Activated CD4-positive, alpha-beta T cell treated with anti-CD3 and anti-CD28 coated beads for 48 hours (primary cell): ENCODE measurements around the gene RERE.
"Not testable (repeated sequence)": the region's sequence is repeated elsewhere in the genome, so short reads cannot be mapped to it uniquely, and the experiment has no call there.

ENCODE experiments used
- DNase-seq: peaks from one replicate; pipeline ENCODE4 v3.0.0-alpha.2; 2020

Gene RERE

DNA sequence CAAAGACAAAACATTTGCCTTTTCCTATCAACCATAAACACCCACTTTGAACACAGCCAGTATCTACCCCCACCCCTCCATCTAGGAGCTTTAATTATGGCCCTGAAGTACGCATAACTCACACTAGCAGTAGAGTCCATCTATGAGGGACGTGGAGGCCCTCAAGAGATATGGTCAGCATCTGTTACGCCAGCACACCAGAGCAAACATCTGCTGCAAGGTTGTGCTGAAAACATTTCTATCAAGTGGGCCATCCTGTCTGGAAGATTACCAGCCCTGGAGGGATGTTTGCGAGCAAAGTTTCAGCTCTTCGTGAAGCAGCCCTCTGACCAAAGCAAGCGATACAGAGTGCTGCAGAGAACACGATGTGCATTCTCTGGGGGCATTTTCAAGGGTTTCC is 424.9 kb downstream of the RERE start:
- DNase-seq: no peak

DNA sequence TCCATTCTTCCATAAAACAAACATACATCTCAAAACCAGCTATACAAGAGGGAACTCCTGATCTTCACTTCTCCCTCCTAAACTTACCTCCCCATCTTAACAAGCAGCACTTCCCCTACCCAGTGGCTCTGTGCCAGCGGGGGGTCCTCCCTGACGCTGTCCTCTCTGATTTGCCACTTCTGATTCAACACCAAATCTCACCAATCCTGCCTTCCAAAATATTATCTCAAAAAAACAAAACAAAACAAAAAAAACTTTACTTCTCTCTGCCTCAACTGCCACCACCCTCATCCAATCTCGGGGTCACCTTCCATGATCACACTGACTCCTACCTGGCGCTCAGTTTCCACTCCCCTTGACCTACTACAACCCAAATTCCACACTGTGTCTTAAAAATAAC is 426.7 kb downstream of the RERE start:
- DNase-seq: no peak

DNA sequence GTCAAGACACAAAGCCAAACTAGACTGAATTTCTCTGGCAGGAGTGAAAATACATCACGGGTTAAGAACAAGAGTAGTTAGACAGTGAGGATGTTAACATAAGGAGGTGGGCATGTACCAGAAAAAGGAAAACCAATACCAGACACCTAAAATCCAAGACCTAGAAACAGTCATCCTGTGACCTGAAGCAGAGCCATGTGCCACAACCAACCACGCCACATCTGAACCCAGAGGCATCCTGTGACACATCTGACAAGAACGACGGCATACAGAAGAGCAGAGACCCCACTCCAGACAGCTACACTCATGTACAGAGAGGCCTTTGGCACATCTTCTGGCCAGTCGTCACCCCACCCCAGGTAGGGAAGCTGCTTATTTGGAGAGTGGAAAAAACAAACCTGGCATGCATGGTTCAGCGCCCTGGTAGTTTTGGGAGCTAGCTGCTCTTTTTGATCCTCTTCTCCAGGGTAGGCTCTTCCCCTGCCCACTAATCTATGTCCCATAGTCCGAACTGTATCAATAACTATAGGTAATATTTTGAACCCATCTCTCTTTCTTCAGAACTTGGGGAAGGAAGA is 427.4 kb downstream of the RERE start:
- DNase-seq: peak; percentile 47

DNA sequence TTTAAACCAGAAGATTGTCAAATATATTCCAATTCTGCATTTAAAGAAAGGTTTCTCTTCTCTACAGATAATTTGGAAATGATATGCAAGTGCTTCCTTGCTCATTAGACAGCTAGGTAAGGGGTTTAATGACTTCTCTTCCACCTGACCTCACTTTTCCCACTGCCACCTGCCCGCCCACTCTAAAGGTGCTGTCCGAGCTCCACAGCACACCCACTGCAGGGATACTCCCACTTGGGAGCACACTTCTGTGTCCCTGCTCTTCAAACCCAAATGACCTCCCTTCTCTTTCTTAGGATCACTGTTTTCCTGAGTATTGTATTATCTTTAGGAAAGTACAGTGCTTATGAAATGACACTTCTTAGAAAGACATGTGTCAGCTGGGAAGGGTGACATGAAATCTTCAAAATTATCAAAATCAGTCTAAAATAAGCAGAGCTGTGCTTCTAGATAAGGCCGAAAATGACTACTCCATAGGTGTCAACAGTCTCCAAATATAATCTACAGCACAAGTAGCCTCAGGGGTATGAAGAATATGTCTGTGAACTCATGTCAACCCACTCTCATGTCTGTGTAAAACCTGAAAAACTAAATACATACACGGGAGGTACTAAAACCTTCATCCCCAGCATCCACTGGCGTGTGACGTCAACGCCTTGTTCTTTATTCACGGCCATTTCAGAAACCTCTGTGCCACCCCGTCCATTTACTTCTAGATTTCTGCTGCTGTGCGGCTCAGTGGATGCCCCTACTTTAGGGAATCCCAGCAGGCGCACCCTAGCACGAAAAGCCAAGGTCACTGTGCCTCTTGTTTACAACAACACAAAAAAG is 428.5 kb downstream of the RERE start:
- no peak for DNase-seq

DNA sequence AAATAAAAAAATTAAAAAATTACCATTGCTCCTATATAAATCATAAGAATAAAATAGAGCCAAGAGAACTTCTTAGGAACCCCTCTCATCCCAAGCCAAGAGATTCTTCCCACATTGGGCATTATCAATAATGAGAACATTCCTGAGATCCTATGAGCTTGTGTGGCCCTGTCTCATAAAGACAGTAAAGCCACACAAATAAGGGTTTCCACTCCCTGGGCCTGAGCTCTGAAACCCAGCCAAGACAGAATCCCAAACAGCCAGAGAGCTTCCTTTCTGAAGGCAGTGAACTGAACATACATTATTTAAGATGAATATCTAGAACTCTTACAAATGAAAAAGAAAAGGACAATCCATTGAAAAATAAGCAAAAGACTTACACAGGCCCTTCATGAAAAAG is 431.2 kb downstream of the RERE start:
- no peak for DNase-seq

DNA sequence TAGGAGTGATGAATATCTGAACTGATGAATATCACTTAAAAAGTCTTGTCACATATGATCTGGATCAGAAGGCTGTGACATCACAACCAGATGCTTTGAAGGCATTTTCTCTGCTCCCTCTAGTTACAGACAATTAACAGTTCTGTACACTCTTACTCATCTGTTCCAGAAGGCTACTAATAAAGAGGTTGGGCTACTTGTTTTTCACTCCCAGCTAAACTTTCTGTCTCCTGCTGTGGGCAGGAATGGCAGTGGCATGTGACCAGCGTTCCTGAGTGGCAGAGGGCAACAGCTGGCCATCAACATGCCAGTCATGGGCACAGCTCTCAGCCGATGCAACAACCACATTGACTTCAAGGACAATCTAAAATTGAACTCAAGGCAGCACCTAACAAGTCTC is 432.9 kb downstream of the RERE start:
- DNase-seq: no peak

DNA sequence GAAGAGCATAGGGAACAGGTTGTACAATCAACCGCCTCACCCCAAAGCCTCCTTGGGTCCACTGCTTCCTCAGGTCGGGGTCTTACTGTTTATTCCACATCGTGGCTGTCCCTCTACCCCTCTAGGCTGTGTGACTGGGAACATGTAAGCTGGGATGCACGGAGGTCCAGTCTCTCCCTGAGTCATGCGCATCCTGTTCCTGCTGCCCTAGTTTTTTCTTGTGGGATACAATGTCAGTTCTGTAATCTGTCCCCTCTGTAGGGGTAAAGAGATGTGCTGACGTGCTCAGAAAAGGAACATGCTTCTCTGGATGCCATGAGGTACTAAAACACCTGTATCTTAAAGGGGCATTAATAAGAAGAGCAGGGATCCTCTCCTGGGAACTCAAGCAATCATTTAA is 433.4 kb downstream of the RERE start:
- no peak for DNase-seq

DNA sequence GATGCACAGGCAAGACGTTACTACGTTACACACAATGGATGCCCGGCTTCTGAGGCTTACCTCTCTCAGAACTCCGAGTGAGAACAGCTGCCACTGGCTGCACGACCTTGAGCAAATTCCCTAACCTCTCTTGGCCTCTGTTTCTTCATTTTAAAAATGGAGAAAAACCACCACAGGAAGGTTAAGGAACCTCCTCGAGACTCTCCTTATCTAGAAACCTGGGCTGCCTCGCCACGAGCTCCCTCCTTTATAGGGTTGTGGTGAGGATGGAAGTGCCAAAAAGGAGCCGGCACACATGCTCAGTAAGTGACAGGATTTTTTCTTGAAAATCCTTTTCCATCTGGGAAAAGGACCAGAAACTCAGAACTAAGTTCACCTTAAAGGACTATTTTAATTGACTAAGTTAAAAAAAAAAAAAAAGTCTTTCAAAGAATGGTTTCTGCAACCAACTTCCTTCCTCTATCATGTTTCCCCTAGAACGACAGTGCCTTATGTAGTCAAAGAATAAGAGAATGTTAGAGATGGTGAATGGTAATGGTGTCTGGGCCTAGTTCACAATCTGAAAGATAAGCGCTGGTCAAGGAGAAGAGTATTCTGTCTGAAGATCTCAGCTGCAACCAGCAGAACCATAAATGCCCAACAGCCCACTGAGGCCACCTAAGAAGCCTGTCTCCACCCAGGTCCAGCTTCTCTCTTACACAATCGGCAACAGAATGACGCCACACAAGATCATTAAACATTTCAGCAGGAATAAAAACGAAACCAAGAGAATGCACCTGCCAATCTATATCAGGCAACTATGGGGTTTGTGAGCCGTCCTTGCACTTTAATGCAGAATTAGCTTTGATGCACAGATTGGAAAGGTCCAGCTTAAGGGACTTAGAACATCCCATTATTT is 434.6 kb downstream of the RERE start:
- DNase-seq: no peak

DNA sequence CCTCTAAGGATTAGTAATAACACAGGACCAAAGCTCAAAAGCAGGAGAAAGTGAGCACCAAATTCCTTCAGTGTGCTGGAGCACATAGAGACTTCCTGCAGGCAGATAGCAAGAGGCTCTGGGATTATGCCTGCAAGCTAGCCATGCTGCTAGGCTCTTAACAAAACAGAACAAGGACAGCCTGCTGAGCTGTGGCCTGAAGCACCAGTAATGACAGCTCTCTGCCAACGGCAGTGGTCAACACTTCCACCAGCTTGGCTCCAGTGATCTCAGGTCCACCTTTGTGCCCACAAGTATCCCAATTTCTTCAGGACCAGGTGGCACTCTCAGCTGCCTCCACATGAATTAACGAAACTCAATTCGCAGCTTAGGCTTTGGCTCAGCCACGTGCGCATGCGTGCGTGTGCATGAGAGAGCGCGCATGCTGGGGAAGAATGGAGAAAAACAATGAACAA is 435.4 kb downstream of the RERE start:
- DNase-seq: no peak

DNA sequence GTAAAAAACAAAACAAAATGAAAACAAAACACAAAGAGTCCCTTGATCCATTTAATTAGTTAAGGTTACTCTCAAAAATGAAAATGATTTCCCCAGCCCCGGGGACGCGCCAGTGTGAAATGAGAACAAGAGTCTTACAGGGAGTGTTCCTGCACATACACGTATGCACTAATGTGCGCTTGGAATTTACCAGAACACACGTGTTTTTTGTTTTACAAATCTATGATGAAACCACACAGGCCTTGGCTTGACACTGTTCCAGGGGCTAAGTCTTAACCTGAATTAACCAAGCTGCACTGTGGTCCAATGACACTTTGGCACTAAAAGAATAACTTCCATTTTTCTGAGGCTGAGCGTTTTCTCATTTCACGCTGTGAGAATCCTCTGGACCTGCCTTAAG is 435.8 kb downstream of the RERE start:
- DNase-seq: no peak

DNA sequence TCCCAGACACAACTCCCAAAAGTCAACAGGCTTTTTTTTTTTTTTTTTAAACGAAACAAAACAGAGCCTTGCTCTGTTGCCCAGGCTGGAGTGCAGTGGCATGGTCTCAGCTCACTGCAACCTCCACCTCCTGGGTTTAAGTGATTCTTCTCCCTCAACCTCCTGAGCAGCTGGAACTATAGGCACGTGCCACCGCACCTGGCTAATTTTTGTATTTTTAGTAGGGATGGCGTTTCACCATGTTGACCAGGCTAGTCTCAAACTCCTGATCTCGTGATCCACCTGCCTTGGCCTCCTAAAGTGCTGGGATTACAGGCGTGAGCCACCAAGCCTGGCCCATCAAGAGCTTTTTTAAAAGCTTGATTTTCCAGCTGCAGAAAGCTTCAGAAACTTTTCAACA is 437.1 kb downstream of the RERE start:
- not testable (repeated sequence) for DNase-seq

DNA sequence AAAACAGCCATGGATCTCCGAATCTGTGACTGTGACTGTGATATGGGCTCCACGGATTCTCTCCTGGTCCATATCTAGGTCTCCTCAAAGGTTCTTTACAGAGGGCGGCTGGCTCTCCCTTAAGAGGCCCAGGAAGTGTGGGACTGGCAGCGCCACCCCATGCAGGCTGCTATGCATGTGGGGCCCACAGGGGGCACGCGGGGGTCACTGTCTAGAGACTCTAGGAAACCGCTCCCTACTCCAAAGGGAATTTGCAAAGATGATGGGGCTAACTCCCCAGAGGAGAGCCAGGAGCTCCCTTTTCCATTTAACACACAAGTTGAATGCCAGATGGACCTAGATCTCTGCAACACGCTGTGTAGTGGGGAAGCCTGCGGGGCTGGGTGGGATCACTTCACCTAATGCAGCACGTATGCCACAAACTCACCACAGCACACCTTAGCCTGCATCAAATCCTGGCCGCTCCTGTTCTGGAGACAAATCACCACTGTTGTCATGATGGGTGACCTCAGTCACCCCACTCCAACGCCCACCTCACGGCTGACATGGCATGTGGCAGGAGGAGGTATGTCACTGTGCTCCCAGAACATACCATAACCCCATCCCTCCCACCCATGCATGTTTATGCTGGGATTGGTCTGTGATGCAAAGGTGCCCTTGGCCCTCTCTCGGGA is 437.8 kb downstream of the RERE start:
- DNase-seq: no peak

DNA sequence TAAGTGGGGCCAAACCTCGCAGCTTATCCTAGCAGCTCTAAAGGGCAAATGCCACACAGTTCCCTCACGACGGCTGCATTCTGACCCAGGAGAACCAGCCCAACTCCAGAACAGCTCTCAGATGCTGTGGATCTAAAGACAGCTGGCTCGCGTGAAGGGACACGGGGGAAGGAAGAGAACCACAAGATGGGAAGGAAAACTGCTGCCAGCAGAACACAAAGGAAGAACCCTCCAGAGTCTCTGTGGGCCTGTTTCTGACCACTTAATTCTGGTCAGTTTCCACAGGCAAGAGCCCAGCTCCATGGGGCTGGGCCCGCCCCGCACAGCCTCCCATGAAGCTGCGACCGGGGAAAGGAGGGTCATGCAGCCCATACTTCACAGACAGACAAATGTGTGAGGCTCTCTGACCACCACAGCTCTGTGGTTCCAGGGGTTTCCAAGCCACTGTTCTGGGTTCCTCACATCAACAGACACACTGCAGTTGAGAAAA is 438.4 kb downstream of the RERE start:
- DNase-seq: no peak

DNA sequence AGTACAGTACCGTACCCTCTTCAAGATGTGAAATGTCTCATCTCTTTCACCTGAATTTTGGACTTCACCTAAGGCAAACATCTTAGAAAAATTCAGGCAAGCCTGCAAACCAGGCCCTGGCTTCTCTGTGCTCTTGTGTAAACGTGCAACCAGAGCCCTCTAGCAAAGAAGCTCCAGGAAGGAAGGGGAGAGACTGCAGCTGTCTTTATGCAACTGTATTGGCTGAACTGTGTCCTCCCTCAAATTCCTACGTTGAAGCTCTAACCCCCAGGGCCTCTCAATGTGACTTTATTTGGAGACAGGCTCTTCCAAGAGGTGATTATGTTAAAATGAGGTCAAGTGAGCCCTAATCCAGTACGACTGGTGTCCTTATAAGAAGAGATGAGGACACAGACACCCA is 439.3 kb downstream of the RERE start:
- no peak for DNase-seq

DNA sequence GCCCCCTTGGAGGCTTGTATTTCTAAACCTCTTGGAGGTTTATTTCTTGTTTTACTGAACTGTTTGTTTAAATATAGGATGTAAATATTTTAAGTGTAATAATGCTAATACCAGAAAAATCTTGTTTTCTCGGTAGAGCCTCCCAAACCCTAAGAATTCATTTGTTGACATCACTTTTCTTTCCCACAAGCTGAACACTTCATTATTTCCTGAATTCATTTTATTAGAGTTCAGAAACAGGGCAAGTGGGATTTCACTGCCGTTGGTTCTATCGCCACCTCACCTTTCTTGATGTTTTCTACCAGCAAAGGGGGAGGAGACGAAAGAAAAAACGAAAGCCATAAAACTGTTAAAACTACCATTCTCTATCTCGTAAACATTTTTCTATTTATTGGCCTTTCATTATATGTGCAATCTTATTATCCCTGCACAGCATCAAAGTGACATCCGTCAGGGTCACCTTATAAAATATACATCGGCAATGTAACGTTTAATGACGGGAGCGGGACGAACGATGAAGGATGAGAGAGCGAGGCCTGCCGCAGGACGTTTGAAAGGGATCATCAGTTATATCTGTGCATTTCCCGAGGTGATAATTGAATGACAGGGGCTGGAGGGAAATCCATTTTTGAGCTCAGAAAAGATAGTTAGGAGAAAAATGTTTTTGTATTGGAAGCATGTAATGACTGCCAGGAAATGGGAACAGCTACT is 440.0 kb downstream of the RERE start:
- no peak for DNase-seq

DNA sequence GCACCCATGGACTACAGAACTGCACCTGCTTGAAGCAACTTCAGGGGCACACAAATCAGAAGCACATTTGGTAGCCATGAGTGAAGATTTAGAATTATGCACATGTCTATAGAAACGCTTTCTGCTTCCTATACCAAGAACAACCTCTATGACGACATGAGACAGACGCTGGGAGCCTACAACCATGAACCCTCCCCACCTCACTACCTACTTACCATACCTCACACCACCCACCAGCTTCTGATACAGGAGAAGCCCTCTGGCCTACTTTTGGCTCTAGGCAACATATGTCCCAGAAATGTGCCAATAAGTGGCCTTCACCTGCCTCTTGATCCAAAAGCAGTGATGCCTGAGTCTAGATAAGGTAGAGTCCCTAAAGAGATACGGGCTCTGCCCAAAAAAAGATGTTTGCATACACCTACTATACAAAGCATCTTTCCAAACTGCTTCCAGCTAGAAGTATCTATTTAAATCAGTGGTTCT is 441.0 kb downstream of the RERE start:
- DNase-seq: no peak

DNA sequence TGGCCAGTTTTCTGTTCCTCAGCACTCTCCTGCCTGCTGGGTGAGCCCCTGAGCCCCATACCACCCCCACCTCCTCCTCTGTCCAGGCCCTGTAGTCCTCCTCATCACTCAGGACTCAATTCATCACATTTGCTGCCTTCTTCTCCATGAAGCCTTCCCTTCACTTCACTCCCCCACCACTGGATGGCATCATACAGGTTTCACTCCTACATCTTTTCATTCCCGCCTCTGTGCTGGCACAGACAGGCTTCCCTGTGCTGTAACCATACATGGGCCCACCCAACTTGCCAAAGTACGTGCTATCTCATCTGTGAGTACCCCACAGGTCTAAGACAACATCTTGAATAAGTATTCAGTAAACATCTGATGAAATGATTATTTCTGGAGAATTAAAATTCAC is 442.6 kb downstream of the RERE start:
- DNase-seq: peak; percentile 40

DNA sequence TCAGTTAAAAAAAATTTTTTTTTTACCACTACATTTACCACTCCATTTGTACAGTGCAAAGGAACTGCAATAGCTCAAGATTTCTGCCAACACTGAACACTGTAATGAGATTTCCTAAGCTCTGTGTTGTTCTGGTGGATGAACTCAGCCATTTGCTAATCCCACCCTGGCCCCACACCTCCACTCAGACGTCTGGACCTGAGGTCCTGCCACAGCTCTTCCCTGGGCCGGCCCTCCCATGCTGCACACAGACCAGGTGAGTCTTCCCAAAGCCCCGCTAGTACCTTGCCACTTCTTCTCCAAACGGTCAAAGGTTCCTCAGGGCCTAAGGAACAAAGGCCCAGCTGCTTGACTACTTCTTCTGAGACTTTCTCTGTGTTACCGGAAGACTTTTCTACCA is 443.1 kb downstream of the RERE start:
- no peak for DNase-seq

DNA sequence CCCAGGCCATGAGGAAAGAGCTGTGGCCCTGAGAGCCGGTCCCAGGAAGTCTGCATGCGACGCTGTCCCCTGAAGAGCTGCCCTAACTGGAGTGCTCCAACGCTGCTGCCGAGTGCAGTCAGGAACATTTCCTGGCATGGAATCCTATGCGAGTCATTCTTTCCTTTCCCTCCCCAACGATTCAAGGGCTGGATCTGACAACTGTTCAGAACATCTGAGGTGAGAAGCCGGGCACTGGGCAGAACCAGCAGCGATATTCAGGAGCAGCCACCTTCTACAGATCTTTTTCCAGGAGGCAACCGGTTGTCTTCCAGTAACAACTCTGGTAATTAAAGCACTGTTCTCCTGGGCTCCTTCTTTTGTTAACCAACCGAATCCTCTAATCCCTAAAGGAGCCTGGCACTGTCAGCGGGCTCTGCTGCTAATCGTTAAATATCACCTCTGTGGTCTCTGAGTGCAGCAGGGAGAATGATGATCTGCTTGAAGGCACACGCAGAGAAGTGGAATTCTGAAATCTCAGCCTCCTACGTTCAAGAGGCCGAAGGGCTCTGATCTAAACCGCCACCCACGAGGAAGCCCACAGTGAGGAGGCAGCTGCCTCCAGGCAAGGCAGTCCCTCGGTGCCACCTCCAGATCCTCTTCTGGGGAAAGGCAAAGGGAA is 443.7 kb downstream of the RERE start:
- DNase-seq: no peak

DNA sequence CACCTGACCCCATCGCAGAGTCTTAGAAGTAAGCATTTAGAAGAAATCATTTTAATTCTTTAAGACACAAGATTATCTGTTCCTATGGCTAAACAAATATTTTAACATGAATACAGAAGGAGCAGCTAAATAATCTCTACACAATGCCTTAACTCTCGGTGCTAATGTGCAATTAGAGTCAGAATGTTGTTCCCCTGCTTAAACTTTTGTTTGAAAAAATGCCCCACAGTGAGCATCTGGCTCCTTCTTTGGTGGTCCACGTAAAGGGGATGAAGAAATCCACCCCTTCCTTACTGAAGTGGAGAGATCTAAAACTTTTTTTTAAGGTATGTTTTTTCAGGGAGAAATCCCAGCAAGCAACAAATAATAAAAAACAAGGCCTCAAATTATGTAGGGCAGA is 444.3 kb downstream of the RERE start:
- no peak for DNase-seq

DNA sequence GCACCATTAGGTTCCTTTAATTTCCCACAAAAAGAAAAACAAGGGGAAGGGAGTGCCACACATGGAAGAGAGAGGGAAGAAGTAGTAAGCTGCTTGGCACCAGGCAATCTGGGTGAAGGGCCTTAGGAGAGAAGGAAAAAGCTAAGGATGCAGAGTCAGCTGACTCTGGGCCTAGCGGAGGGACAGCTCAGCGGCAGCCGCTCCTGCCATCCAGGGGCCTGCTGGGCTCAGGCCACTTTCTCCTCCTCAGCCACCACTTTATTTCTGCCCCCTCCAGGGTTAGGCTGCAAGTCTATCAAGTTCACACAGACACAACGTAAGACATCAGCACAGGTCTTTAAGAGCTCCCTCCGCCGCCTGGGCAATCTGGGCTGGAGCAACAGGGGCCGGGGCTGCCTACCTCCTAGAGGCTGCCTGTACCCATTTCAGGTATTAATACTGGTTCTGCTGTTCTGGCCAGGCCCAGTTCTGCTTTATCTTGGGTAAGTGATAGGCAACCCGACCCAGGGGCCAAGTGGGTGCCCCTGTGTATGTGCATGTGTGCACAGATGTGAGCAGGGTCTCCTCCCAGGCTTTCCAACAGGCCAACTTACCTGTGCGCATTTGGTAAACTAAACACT is 446.0 kb downstream of the RERE start:
- no peak for DNase-seq
